GM18858 (cell line): ENCODE measurements around the gene SHISAL1.

Experiments
- ATAC-seq: cut with Tn5 transposase; IDR thresholded peaks from one replicate; pipeline ENCODE4 v1.9.1; 2021; ENCODE audit not compliant: unreplicated experiment

SHISAL1 gene

DNA sequence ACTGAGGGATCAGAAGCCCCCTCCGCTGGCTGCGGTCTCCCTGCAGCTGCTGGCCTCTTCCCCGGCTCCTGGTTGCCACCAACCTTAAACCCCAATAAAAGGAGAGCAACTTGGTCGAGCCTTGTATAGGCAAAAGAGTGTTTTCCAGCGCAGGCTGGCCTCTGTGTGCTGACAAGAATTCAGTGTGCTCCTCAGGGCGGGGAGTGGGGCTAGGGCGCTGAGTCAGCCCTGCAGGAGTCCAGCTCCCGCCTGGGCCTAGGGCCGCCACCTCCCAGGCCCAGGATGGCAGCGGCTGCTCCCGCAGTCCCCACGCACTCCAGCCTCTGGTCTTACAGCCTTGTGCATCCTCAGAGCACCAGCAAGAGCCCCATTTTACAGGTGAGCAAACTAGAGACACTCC is at the start of gene SHISAL1:
Gene SHISAL1 (minus strand): TSS at position 186 of the 400 bp plus-strand sequence. CDS start 12,006 bp downstream, outside the sequence.
- ATAC-seq: no peak

DNA sequence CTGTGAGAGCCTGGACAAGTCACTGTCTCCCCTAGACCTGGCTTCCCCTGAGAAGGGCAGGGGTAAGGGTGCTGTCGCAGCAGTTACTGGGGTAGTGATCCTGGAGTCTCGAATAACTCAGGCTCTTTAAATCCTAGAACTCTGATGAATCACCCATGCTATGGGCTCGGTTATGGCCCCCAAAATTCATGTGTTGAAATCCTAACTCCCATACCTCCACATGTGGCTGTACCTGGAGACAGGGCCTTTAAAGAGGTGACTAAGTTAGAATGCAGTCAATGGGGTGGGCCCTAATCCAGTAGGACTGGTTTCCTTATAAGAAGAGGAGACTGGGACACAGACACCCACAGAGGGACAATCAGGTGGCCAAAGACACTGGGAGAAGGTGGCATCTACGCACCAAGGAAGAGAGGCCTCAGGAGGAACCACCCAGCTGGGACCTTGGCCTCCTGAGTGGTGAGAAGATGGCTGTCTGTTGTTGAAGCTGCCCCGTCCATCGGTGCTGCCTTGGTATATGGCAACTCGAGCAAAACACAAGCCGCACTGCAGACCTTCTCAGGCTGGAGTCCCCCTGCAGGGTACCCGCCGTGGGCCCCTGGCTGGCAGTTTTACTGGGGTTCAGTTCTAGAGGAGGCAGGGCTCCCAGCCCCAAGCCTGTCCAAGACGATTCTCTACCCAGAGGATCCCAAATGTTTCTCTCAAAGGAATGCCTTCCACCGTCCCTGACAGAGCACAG is 48.8 kb upstream of the SHISAL1 start:
- no peak for ATAC-seq

DNA sequence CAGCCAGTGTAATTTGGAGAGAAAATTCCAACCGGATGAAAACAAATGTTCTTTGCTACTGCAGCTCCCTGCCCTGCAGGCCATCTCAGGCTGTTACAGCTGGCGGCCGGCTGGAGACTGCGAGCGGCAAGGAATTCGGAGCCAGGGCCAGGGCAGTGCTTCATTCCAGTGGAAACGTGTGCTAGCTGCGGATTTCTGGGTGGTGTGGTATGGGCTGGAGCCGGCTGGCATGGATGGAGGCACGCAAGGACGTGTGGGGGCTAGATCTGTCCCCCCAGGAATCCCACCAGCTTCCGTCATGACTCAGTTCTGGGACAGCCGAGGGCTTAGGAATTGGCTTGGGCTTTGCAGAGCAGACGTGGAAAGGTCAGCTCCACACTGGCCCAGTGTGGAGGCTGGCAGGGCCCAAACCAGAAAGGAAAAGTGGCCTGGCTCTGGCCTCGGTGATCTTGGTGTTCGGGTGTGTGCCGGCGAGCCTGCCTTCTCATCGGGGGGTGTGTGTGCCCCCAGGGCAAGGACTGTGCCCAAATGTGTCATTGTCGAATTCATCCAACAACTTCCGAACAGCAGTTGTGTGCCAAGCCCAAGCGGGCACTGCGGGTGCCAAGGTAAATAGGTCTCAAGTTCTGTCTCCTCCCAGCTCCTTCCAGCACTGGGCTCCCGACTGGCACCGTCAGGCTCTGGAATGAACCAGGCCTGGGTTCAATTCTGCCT is 48.1 kb upstream of the SHISAL1 start:
- no peak for ATAC-seq

DNA sequence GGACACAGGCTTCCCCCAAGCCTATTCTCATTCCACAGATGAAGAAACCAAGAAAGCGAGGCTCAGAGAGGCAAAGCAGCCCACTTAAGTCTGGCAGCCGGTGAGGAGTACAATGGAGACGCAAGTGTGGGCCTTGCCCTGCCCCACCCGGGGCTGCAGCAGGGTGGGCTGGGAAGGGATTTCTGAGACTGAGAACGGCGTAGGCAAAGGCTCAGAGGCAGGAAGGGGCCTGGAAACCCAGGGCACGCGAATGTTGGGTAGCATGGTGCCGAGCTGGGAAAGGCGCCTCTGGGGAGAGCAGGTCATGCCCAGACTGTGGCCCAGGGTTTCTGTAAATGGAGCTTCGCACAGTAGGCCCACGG is 47.5 kb upstream of the SHISAL1 start:
- ATAC-seq: no peak

DNA sequence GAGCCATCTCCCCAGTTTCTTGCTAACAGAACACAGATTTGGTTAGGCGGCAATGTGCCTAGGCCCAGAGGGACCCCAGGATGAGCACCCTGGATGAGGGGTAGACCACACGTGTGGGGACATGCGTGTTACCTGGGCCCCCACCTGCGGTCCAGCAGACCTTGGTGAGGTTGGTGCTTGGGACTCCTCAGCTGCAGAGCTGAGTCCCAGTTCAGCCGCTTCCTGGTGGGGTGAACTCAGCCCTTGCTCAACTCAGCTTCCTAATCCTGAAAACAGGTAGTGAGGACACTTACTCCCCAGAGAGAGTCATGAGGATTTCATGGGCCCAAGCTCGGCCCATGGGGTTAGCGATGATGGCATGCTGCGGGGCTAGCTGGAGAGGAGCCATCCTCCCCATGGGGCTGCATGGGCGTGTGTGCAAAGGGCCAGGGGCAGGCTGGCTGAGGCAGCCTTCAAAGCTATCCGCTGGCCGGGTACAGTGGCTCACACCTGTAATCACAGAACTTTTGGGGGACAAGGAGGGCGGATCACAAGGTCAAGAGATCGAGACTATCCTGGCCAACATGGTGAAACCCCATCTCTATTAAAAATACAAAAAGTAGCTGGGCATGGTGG is 46.9 kb upstream of the SHISAL1 start:
- ATAC-seq: no peak

DNA sequence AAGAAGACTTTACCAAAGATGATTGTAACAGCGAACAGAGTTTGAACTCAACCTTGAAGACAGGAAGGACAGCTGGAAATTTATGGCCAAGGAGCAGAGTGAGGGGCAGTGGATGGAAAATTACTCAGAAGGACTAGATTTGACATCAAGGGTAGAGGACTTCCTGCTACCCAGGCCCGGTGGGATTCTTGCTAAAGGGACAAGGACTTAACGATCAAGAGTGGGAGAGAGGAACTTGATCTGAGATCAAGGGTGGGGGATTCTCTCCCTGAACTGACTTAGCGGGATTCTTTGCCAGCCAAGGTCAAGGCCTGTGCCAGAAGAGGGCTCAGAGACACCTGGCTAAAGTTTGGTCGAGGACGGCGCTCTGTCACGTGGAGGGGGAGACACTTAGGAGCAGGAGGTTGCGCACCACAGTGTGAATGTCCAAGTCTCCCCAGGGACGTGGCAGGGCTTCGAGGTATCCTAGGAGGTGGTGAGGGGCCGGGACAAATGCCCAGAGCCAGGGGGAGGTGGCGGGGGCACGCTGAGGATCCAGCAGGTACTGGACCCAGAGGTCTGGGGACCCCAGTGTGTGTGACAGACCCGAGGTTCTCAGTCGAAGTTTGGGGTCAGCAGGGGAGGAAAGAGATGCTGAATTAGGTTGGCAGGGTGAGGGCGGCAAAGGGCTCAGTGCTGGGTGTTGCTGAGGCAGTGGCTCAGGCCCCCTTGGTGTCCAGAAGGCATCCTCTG is 46.1 kb upstream of the SHISAL1 start:
- ATAC-seq: no peak

DNA sequence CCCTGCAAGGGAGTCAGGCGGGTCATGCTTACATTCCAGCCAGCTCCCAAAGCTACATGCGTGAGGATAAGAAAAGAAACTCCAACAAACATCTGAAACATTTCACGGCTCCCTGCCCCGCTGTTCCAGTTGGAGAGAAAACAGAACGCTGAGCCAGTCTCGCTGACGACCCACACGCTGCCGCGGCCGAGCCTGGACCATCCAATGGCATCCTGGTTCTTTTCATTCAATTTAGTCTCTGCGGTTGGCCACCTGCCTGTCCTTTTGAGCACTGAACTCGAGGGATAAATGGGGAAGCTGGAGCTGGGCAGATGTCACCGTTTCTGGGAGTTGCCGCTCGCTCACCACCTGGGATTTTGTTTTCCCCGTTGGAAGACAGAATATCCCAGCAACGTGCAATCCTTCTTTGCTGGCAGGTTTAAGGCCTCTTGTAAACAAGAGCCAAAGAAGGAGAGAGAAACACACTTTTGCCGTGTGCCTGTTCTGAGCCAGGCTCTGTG is 45.3 kb upstream of the SHISAL1 start:
- ATAC-seq: no peak

DNA sequence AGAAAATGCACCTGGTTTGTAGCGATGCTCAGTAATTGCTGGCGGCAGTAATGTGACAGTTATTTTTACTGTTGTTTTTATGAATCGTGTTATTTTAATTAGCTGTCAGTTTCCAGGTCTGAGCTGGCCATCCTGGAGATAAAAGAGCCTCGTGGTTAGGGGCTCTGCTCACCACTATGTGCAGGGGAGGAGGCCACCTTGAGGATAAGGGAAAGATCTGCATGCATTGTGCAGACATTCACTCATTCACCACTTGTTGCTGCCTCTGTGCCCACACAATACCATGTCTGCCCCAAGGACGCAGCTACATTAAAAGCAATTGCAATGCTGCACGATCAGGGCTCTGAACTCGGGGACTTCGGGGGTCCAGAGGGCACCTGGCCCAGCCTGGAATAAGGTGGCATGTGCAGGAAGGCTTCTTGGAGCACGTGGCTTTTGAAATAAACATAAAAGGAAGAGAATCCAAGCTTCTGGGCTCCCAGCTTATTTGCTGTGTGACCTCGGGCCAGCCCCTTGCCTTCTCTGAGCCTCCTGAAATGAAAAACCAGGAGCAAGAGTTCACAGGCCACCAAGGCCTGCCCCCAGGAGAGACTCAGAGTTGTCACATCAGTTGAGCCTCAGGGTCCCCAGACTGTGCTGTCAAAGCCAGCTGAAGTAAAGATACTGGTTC is 44.7 kb upstream of the SHISAL1 start:
- ATAC-seq: no peak

DNA sequence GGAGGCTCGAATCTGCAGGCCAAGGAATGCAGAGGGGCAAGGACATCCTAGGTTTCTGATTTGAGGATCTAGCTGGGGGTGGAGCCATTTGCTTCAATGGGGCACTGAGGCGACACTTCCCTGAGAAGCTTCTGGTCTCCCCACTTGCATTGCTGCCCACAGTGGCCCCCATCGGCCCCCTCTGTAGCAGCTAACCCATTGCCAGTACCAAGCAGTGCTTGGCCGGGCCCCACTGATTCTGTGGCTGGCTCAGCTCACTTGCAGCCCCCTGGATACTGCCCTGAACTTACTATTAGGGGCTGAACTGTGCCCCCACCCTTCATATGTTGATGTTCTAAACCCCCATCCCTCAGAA is 42.9 kb upstream of the SHISAL1 start:
- no peak for ATAC-seq

DNA sequence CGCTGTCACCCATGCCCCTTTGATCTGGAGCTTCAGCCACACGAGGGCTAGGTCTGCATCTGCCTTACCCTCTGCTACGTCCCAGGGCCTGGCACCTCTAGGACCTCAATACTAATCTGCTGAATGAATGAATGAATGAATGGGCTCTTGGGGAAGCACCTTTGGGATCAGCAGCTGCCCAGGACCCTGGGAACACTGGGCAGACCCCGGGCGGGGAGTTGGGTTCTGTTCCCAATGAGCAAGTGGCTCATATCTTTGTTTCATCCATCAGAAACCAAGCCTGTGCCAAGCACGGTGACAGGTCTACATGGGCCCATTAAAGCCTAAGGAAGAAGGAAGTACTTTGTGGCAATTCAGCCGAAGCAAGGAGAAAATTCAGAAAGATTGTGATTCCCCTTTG is 41.5 kb upstream of the SHISAL1 start:
- no peak for ATAC-seq

DNA sequence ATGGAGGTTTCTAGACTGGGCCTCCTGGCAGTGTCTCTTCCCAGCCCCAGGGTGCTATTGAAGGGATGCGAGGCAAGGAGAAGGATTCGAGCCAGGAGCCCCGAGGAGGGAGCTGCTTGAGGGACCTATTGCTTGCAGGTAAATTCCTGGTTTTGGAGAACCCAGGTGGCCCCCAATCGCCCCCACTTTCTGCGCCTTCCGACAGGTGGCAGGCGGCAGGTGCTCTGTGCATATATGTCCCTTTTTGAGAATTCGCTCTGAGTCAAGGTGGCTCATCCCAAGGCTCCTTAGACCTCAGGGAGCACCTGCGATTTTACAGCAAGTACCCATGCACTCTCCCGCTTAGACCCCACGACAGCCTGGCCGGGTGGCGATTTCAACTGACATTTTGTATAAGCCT is 40.3 kb upstream of the SHISAL1 start:
- no peak for ATAC-seq

DNA sequence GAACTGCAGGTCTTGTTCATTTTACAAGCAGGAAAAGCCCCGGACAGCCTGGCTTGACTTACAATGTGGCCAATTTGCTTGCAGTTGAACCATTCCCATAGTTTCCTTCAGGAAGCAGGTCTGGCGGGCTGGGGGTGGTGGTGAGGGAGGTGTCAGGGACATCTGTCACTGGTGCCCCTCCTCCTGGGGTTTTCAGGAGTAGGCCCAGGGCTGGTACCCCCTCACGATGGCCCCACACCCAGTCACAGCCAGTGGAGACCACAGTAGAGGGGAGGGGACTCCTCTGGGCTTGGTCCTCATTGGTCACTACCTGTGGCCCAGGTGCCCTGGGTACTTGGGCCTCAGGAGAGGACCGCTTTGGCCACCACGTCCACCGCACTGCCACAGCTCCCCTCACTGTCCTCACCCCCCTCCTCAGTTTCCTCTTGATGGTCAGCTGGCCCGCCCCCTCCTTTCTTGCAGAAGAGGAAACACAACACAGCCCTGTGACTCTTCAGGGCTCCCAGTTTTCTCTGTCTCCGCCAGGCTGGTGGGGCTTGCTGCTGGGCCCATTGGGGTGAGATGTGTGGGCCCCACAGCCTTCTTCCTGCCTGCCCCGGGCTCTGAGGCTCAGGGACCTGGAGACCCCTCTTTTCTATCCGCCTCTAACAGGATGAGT is 39.8 kb upstream of the SHISAL1 start:
- ATAC-seq: no peak

DNA sequence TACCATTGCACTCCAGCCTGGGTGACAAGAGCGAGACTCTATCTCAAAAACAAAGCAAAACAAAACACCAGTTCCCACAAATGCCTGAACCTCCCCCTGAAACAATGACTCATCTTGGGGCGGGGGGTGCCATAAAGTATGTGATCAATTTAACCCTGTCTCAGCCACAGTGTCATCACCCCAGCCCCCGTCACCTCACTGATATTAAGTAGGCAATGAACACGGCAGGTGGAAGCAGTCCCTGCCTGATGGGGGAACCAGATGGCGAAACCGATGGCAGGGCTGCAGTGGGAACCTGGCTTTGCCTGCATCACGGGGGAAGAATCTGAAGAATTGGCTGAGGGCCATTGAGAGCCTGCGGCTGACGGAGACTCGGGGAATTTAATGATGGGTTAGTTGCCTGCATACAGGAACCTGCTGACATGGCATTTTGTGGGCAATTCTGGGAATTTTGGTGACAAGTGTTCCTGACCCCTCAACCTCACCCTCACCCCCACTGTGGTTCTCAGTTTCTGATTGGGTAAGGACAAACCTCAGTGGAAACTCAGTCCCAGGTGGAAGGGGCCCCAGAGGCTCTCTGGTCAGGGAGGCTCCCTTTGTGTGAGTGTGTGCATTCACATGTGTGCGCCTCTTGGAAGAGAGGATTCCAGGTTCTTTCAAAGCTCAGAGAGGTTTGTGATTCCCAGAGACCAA is 39.1 kb upstream of the SHISAL1 start:
- no peak for ATAC-seq

DNA sequence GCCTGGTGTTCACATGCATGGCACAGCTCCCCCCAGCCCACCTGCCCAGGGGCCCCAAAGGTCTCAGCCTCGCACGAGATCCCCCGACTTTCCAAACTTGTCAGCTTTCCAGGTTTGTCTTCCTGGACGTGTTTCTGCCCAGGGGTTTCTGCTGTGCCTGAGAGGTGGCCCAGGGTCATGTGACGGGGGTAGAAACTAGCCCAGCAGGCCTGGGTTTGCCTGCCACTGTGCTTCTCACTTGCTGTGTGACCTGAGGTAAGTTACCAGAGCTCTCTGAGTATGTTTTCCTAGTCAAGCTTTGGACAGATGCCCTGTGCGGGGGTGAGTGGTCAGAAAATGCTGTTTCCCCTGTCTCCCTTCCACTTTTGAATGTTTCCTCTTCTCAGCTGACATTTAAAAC is 38.3 kb upstream of the SHISAL1 start:
- no peak for ATAC-seq

DNA sequence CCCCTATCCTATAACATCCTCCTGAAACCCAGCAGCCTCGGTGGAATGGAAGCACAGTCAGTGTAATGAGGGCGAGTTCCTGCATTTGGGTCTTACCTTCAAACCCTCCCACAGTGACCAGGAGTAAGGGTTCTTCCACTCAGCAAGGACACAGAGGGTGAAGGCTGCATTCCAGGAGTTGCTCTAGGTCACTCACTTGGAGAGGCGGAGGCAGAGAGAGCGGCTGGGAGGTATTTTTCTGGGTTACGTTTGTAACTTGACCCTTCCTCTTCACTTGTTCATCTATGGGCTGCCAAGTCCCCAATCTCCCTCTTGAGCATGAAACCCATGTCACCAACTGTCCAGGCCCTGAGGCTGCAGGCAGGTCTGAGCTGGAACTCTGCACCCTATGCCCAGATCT is 36.8 kb upstream of the SHISAL1 start:
- no peak for ATAC-seq

DNA sequence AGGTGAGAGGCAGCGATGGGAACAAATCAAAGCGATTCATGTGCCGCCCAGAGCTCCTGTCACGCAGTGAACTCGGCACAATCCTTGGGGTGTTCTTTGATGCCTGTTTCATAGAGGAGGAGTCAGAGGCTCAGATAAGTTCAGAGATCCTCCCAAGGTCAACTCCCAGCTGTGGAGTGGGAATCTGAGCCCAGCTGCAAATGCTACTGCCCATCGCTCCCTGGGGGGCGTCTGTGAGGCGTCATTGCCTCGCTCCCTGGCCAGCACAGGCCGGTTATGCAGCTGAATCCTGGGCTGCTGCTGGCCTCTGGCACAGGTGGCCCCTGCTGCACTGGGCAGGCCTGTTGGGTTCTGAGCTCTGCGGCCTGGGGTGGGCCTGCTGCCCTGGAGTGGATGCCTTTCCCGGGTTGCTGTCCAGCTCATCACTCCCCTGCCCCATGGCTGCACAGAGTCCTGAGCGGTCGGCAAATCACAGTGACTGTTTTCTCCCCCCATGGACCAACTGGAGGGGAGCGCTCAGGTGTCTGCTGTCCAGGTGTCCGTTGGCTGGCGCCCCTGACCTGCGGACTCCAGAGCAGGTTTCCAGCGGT is 36.3 kb upstream of the SHISAL1 start:
- ATAC-seq: no peak

DNA sequence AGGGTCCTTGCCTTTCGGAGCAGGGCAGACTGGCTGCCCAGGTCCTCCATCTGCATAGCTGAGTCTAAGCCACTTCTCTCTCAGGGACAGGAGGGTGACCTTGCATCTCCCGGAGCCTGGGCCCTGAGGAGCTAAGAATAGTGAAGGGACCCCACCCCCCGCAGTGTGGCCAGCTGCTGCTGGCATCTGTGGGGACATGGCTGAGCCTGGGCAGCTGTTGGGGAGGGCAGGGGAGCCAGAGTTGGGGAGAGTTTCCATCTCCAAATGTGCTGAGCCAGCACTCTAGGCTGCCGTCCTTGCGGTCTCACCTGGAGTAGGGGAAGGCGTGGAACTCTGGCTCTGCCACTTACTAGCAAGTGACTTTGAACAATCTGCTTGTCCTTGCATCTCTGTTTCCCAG is 34.8 kb upstream of the SHISAL1 start:
- no peak for ATAC-seq

DNA sequence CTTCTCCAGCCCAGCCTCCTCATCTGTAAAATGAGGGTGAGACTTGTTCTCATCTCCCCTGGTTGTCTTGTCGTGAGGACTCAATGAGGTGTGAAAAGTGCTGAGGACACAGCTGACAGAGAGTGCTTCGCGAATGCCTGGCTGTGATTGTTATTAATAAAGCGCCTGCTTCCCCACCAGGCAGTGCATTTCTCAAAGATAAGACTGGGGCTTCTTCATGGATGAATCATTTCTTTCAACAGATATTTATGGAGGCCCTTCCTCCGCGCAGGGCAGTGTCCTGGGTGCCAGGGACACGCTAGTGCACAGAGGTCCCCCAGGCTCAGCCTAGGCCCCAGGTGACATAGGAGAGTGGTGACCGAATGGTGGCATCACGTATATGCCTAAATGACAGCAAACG is 34.3 kb upstream of the SHISAL1 start:
- no peak for ATAC-seq

DNA sequence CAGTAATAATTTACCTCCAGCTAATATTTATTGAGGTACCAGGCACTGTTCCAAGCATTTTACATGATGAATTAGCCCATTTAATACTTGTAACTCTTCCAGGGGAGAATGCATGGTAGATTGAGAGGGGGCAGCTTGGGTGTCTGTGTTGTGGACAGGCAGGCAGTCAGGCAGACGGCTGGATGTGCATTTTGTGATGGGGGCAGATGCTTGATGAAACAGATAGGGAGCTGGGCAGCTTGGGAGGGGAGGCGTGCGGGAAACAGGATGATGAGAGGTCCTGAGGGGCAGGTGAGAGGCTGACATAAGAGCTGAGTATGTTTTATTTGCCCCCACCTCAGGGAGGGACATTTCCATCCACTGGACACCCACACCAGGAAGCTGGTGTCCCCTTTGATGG is 33.1 kb upstream of the SHISAL1 start:
- no peak for ATAC-seq

DNA sequence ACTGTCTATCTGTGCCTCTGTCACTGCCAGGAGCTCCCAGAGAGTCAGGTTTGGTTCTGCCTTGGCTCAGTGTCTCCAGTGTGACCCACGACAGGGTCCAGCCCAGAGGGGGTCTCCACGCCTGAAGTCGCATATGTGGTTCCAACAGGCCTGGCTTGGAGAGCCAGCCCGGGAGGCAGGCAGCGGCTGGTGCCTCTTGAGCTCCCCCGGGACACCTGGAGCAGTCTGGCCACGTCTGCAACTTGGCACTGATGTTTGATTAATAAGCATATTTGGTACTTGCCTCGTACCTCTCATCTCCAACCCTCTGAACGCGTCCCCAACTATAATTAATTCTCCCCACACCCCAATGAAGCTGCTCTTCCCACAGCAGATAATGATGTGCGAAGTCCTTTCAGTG is 31.7 kb upstream of the SHISAL1 start:
- ATAC-seq: no peak
